Adrenal gland (tissue), 12 donors: Measurements from ENCODE around the gene LYRM2. TPM values are rescaled to one million over a fixed set of nuclear protein-coding genes. Genes with fewer than 3 reads are reported as not detected.

Source experiments
- DNase-seq, 7 donors: peaks; one replicate each; pipeline ENCODE4 v3.0.0-alpha.2; 2019 to 2020
- H3K27ac ChIP-seq, 5 donors: fragments of 200-600 bp; sonication (generic) in 4 of 5; 1 replicate in 3 of 5; 2 replicates in 2 of 5; pipeline versions ENCODE4 v1.5.1 to v1.8.0; 2016 to 2020; ENCODE audit warnings: mild to moderate bottlenecking in 1 of 5
- H3K27me3 ChIP-seq: fragments of 200-600 bp; 2 replicates; pipeline ENCODE4 v1.8.0; 2021
- H3K36me3 ChIP-seq, 2 donors: fragments of 200-600 bp; replicated peaks in 1 of 2; 1 replicate in 1 of 2; 2 replicates in 1 of 2; pipeline versions ENCODE4 v1.5.1 to v1.8.0; 2018 to 2022
- H3K4me1 ChIP-seq, 2 donors: fragments of 200-600 bp; replicated peaks in 1 of 2; 1 replicate in 1 of 2; 2 replicates in 1 of 2; pipeline versions ENCODE4 v1.5.1 to v1.8.0; 2018 to 2021
- H3K4me3 ChIP-seq, 4 donors: fragments of 200-600 bp; sonication (generic) in 3 of 4; one replicate each; pipeline ENCODE4 v1.5.1; 2016 to 2018
- H3K9me3 ChIP-seq, 3 donors: fragments of 200-600 bp; sonication (generic) in 1 of 3; replicated peaks in 1 of 3; 1 replicate in 2 of 3; 2 replicates in 1 of 3; pipeline versions ENCODE4 v1.5.1 to v1.8.0; 2016 to 2021
- POLR2A ChIP-seq, 2 donors: fragments of 450-650 bp; IDR thresholded peaks; one replicate each; pipeline ENCODE4 v1.6.1; 2017; ENCODE audit warnings: antibody characterized with exemption in 2 of 2, mild to moderate bottlenecking in 2 of 2, moderate library complexity in 1 of 2
- WGBS, 4 donors: extraction: QIAGEN DNeasy Blood & Tissue Kit in 2 of 4; methylation state at CpG; one replicate each; pipeline versions ENCODE4 v1.1.5 to v1.1.7; 2013 to 2017; 5-methylcytosine and 5-hydroxymethylcytosine counted together
- intact Hi-C, 2 donors: fragments of 100-400 bp; cut with DNase I; formaldehyde crosslinking; loops; one replicate each; pipeline versions ENCODE4 v1.14.1 to v1.15.0; 2022 to 2023
- polyA plus RNA-seq, 3 donors: library from polyadenylated mRNA; stranded (reverse); fragments of 200-250 nt in 2 of 3; fragments of 350-450 nt in 1 of 3; fragmentation: Illumina TruSeq in 1 of 3; extraction: RNeasy Lipid Tissue Mini Kit (QIAGEN cat#74804) in 1 of 3; gene quantifications; one replicate each; pipeline ENCODE4 v1.2.3, GENCODE V29; 2013 to 2014
- total RNA-seq, 9 donors: library from RNA; depleted of rRNA in 4 of 9; stranded (reverse); fragments of >200 nt in 4 of 9; fragments of 120-200 nt in 1 of 9; fragmentation: NEBNext Ultra II Directional in 1 of 9; extraction: Animal tissue kit (Norgen Biotek cat#: 25700) in 1 of 9; gene quantifications; one replicate each; pipeline versions ENCODE4 v1.1.0 to v1.2.4, GENCODE V29; 2013 to 2023
- TF ChIP-seq, protein P1 (sequence below), 6 experiments: fragments of 450-650 bp in 4 of 6; fragments of 200-600 bp in 2 of 6; sonication (generic) in 1 of 6; IDR thresholded peaks; 1 replicate in 5 of 6; 2 replicates in 1 of 6; pipeline versions ENCODE4 v1.5.1 to v1.8.0; 2016 to 2021; ENCODE audit warnings: antibody characterized with exemption in 6 of 6, mild to moderate bottlenecking in 2 of 6, moderate library complexity in 1 of 6
- donor health status: healthy with polysubstance abuse.
- donor health status: Bipolar disorder and iron deficiency.
- donor health status: DM: yes; HTN: yes; CAD: no.
- donor health status: DM: no; HTN: no; CAD: no.
- donor health status: DM: no; HTN: no; CAD: no.
- donor health status: DM: yes; HTN: yes; CAD: no.

LYRM2 gene
- total and polyA plus RNA-seq, 12 donors = 10.2 to 97.7 (median 40.3) TPM

DNA sequence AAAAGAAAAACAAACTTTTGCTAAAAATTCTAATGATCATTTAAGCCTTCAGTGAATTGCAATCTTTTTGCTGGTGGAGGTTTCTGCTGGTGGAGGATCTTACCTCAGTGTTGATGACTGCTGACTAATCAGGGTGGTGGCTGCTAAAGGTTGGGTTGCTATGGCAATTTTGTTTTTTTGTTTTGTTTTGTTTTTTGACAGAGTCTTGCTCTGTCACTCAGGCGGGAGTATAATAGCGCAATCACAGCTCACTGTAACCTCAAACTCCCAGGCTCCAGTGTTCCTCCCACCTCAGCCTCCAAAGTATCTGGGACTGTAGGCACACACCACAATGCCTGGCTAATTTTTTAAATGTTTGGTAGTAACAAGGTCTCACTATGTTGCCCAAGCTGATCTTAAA is 110.9 kb downstream of the LYRM2 start:
- TF ChIP-seq POLR2A (IDR thresholded peaks at IDR 0.05) = no peak
- TF ChIP-seq, protein P1, sequence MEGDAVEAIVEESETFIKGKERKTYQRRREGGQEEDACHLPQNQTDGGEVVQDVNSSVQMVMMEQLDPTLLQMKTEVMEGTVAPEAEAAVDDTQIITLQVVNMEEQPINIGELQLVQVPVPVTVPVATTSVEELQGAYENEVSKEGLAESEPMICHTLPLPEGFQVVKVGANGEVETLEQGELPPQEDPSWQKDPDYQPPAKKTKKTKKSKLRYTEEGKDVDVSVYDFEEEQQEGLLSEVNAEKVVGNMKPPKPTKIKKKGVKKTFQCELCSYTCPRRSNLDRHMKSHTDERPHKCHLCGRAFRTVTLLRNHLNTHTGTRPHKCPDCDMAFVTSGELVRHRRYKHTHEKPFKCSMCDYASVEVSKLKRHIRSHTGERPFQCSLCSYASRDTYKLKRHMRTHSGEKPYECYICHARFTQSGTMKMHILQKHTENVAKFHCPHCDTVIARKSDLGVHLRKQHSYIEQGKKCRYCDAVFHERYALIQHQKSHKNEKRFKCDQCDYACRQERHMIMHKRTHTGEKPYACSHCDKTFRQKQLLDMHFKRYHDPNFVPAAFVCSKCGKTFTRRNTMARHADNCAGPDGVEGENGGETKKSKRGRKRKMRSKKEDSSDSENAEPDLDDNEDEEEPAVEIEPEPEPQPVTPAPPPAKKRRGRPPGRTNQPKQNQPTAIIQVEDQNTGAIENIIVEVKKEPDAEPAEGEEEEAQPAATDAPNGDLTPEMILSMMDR (IDR thresholded peaks at IDR 0.05) = no peak
- H3K27me3 ChIP-seq = no peaks in the 10 kb centered on the region
- H3K27ac ChIP-seq = no peak overlapping the region

DNA sequence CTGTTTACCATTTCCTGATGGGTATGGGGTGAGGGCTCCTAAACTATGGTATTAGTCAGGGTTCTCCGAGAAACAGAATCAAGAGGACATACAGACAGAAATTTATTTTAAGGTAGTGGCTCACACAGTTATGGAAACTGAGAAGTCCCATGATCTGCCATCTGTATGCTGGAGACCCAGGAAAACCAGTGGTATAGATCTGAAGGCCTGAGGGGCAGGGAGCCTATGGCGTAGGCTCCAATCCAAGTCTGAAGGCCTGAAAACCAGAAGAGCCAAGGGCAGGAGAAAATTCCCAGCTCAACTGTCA is 112.0 kb downstream of the LYRM2 start:
- intact Hi-C loops = no loop called here
- no peaks in the 10 kb centered on the region for H3K36me3 ChIP-seq
- TF ChIP-seq, protein P1 (IDR thresholded peaks at IDR 0.05) = no peak
- TF ChIP-seq POLR2A (IDR thresholded peaks at IDR 0.05) = no peak
- WGBS, 4 donors = 94 to 97% (median 96%) methylated on average over 2 of the region's 2 CpGs
- no peak overlapping the region for H3K27ac ChIP-seq
- H3K4me3 ChIP-seq = no peak overlapping the region
- H3K9me3 ChIP-seq = no peaks in the 10 kb centered on the region
- no peak for DNase-seq
- H3K27me3 ChIP-seq = no peaks in the 10 kb centered on the region
- no peaks in the 10 kb centered on the region for H3K4me1 ChIP-seq

More for the DNA sequence above, 110.9 kb downstream of the LYRM2 start:
- H3K4me3 ChIP-seq = no peak overlapping the region
- intact Hi-C loops = no loop called here
- no peaks in the 10 kb centered on the region for H3K9me3 ChIP-seq
- H3K4me1 ChIP-seq = no peaks in the 10 kb centered on the region
- H3K36me3 ChIP-seq = no peaks in the 10 kb centered on the region
- no peak for DNase-seq
- 89 to 100% (median 94%) methylated on average over 2 of the region's 2 CpGs for WGBS, 4 donors

DNA sequence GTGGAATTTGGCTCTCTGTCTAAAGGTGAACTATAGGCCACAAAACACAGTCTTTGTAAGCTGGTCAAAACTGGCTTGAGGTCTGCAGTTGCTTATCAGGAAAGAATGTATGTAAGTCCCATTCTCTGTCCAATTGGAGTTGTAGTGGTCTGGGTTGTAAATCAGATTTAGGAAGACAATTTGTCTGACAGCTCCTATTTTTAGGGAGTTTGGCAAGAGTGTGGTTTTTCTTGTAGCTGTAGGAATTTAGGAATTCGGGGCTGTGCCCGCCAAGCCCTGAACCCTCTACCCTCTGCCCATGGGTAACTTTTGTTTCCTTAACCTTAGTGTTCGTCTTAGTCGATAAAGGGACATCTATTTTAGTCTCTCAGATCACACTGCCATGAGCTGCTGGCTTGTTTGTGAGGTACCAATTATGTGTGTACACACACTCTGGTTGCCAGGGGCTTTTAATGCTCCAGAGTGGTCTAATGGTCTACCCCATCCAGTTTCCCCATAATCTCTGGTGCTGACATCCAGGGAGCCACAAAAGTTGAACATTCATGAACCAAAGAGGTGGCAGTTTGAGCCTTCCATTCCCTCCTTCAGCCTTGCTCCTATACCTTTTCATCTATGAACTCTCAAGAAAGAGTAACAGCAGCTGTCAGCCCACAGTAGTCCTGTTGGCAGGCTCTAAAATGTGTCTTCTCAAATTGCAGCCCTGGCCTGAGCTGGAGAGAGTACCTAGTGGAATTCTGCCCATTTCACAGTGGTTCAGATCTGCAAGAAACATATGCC is 112.6 kb downstream of the LYRM2 start:
- 70 to 89% (median 84%) methylated on average over 4 of the region's 4 CpGs for WGBS, 4 donors
- H3K4me1 ChIP-seq = no peaks in the 10 kb centered on the region
- H3K27me3 ChIP-seq = no peaks in the 10 kb centered on the region
- TF ChIP-seq, protein P1 (IDR thresholded peaks at IDR 0.05) = no peak
- no peak for TF ChIP-seq POLR2A (IDR thresholded peaks at IDR 0.05)
- H3K9me3 ChIP-seq = no peaks in the 10 kb centered on the region
- no peak overlapping the region for H3K27ac ChIP-seq
- H3K36me3 ChIP-seq = no peaks in the 10 kb centered on the region
- intact Hi-C loops = no loop called here
- no peak overlapping the region for H3K4me3 ChIP-seq
- DNase-seq = no peak

DNA sequence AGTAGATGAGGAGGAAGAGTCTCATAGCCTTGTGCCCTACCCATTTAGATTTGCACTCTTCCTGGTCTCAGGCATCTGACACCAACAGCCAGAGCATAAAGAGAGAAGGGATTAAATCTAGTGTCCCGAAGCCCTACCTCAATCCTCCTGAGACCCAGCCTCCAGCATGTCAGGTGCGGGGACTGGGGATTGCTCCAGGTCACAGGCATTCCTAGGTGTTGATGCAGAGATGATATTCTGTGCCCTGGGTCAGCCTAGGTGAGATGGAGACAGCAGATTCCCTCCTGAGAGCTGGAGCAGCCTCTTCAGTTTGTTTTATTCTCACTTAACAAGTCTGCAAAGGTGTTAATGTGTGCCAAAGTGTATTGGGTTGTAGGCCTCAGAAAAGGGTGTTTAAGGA is 115.8 kb downstream of the LYRM2 start:
- Histone ChIP-seq H3K4me1 (no peaks in the 10 kb centered on the region), H3K9me3 (no peaks in the 10 kb centered on the region), H3K27me3 (no peaks in the 10 kb centered on the region), H3K27ac (no peak overlapping the region), H3K4me3 (no peak overlapping the region), H3K36me3 (no peaks in the 10 kb centered on the region)
- intact Hi-C loops = no loop called here
- 75 to 90% (median 86%) methylated on average over 2 of the region's 2 CpGs for WGBS, 4 donors
- TF ChIP-seq, protein P1 (IDR thresholded peaks at IDR 0.05) = no peak
- no peak for TF ChIP-seq POLR2A (IDR thresholded peaks at IDR 0.05)
- no peak for DNase-seq
